Measurements from ENCODE around the gene CMSS1.

Gene CMSS1

DNA sequence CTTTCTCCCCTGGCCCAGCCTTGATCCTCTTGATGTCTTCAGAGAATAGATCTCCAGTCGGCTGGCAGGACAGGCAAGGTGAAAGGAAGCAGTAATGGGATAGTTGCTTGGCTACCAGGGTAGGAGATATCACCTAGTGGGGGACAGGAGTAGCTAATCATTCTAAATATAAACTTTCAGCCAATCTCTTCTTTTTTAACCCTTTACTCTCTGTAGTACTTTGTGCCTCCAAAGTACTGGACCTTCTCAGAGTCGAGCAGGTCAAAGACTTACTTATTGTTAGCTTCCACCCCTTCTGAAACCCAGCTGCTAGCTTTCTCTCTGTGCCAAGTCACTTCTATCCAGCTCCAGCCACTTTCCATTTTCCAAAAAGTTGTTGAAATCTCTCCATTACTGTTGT, 340.0 kb downstream of the CMSS1 start:
- no peaks in the 10 kb centered on the region for H3K27me3 ChIP-seq (ENCODE audit: control insufficient read depth, insufficient read depth, low read length)
- no peaks in the 10 kb centered on the region for H3K9me3 ChIP-seq (ENCODE audit: control insufficient read depth, insufficient read depth, low read length)
- no peak for DNase-seq (ENCODE audit: low read depth, low spot score)
- H3K36me3 ChIP-seq (ENCODE audit: control insufficient read depth, insufficient read depth, low read length): no peaks in the 10 kb centered on the region
- no CpG with 5 or more reads among the region's 2 CpGs for WGBS (ENCODE audit: insufficient coverage, insufficient read length)
- H3K27ac ChIP-seq (ENCODE audit: low read length): no peak overlapping the region
- no peak overlapping the region for H3K4me3 ChIP-seq (ENCODE audit: low read length)
- H3K4me1 ChIP-seq (ENCODE audit: control insufficient read depth, insufficient read depth, low read length): no peaks in the 10 kb centered on the region

GRCh38 chr3:100158918-100159330, 341.3 kb downstream of the CMSS1 start:
- H3K9me3 ChIP-seq (ENCODE audit: control insufficient read depth, insufficient read depth, low read length): no peaks in the 10 kb centered on the region
- no peaks in the 10 kb centered on the region for H3K4me1 ChIP-seq (ENCODE audit: control insufficient read depth, insufficient read depth, low read length)
- no peak for DNase-seq (ENCODE audit: low read depth, low spot score)
- H3K4me3 ChIP-seq (ENCODE audit: low read length): no peak overlapping the region
- H3K27me3 ChIP-seq (ENCODE audit: control insufficient read depth, insufficient read depth, low read length): no peaks in the 10 kb centered on the region
- no peaks in the 10 kb centered on the region for H3K36me3 ChIP-seq (ENCODE audit: control insufficient read depth, insufficient read depth, low read length)
- no peak overlapping the region for H3K27ac ChIP-seq (ENCODE audit: low read length)
- WGBS (ENCODE audit: insufficient coverage, insufficient read length): no CpG with 5 or more reads among the region's 2 CpGs

DNA sequence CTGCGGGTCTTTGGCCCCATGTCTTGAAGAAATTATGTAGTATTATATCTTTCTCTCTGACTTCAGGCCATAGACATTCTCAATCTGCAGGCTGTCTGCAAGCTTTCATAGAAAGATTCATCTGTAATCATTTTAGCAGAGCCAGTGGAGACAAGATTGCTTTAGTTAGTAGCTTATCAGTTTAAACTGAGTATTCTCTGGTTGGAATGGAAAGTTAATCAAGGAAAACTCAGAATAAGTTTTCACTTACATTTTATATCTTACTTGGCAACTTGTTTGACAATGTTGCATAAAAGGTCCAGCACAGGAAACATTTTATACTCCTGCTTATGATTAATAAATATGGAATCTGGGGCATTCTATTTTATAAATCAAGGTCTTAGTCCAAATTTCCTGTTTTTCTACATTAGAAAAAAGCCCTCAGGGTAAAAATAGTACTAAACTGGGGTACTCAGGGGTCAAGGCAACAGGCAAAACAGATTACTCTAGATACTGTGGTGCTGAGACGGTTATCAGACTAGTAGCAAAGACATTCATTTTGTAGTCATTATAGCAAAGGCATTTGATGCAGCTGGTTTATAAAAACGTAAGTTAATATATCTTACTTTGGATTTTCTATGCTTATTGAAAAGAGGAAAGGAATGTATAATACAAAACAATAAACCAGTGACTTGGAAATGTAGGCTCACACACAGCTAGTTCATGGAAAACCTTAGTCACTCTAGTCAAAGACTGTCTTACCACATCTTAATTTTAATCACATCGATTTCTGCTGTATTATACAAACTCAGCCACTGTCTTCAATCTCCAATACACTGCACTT, 341.9 kb downstream of the CMSS1 start:
- H3K27ac ChIP-seq (ENCODE audit: low read length): no peak overlapping the region
- no peak for DNase-seq (ENCODE audit: low read depth, low spot score)
- no peaks in the 10 kb centered on the region for H3K4me1 ChIP-seq (ENCODE audit: control insufficient read depth, insufficient read depth, low read length)
- no peaks in the 10 kb centered on the region for H3K9me3 ChIP-seq (ENCODE audit: control insufficient read depth, insufficient read depth, low read length)
- H3K4me3 ChIP-seq (ENCODE audit: low read length): no peak overlapping the region
- no peaks in the 10 kb centered on the region for H3K27me3 ChIP-seq (ENCODE audit: control insufficient read depth, insufficient read depth, low read length)
- H3K36me3 ChIP-seq (ENCODE audit: control insufficient read depth, insufficient read depth, low read length): no peaks in the 10 kb centered on the region
- WGBS (ENCODE audit: insufficient coverage, insufficient read length): 100% methylated on average over 1 of the region's 4 CpGs

DNA sequence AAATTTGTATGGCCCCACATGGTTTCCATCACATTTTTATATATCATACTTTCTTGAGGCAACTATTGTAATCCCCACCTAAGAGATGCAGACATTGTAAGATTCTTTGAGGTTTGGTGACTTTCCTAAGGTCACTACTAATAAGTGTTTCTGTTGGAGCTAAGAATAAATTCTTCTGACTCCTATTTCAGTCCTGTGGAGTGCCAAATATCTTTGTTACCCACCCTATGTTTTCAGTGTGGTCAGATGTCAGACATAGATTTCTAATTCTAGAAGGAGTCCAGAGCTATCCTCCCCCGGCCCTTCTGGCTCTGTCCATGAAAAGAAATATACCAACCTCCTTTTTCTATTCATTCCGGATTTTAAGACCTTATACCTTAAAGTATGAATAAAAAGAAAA, 342.9 kb downstream of the CMSS1 start:
- Histone ChIP-seq H3K4me3 (ENCODE audit: low read length) (no peak overlapping the region), H3K36me3 (ENCODE audit: control insufficient read depth, insufficient read depth, low read length) (no peaks in the 10 kb centered on the region), H3K9me3 (ENCODE audit: control insufficient read depth, insufficient read depth, low read length) (no peaks in the 10 kb centered on the region), H3K4me1 (ENCODE audit: control insufficient read depth, insufficient read depth, low read length) (no peaks in the 10 kb centered on the region), H3K27ac (ENCODE audit: low read length) (no peak overlapping the region), H3K27me3 (ENCODE audit: control insufficient read depth, insufficient read depth, low read length) (no peaks in the 10 kb centered on the region)
- WGBS (ENCODE audit: insufficient coverage, insufficient read length): no CpG with 5 or more reads among the region's 2 CpGs
- DNase-seq (ENCODE audit: low read depth, low spot score): no peak

DNA sequence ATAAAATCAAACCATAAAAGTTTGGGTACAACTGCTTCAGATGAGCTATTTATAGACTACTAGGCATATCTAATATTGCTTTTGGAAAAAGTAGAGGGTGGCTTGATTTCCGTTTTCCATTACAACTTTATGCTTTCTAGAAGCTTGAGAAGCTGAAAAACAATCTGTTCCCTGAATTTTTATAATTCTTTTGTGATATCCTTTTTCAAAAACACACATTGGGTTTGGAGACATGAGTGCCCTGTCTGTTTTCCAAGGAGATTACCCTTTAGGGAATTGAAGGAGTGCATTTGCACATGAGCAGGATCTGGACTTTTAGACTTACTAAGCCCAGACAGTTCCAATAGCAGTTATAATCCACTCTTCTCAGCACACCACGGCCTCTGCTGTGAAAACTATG, 346.1 kb downstream of the CMSS1 start:
- Histone ChIP-seq H3K36me3 (ENCODE audit: control insufficient read depth, insufficient read depth, low read length) (no peaks in the 10 kb centered on the region), H3K27ac (ENCODE audit: low read length) (no peak overlapping the region), H3K27me3 (ENCODE audit: control insufficient read depth, insufficient read depth, low read length) (no peaks in the 10 kb centered on the region), H3K4me1 (ENCODE audit: control insufficient read depth, insufficient read depth, low read length) (no peaks in the 10 kb centered on the region), H3K4me3 (ENCODE audit: low read length) (no peak overlapping the region), H3K9me3 (ENCODE audit: control insufficient read depth, insufficient read depth, low read length) (no peaks in the 10 kb centered on the region)
- WGBS (ENCODE audit: insufficient coverage, insufficient read length): no CpG with 5 or more reads among the region's 2 CpGs
- DNase-seq (ENCODE audit: low read depth, low spot score): no peak

GRCh38 chr3:100164743-100165142, 347.1 kb downstream of the CMSS1 start:
- Histone ChIP-seq H3K4me3 (ENCODE audit: low read length) (no peak overlapping the region), H3K4me1 (ENCODE audit: control insufficient read depth, insufficient read depth, low read length) (no peaks in the 10 kb centered on the region), H3K27ac (ENCODE audit: low read length) (no peak overlapping the region), H3K27me3 (ENCODE audit: control insufficient read depth, insufficient read depth, low read length) (no peaks in the 10 kb centered on the region), H3K9me3 (ENCODE audit: control insufficient read depth, insufficient read depth, low read length) (no peaks in the 10 kb centered on the region), H3K36me3 (ENCODE audit: control insufficient read depth, insufficient read depth, low read length) (no peaks in the 10 kb centered on the region)
- WGBS (ENCODE audit: insufficient coverage, insufficient read length): no CpG with 5 or more reads among the region's 3 CpGs
- DNase-seq (ENCODE audit: low read depth, low spot score): no peak

- no peaks in the 10 kb centered on the region for H3K9me3 ChIP-seq (ENCODE audit: control insufficient read depth, insufficient read depth, low read length)
- no peaks in the 10 kb centered on the region; the same call in 1 of the 2 replicates for H3K4me1 ChIP-seq (ENCODE audit: control insufficient read depth, insufficient read depth, low read length)
- no CpG with 5 or more reads among the region's 2 CpGs for WGBS (ENCODE audit: insufficient coverage, insufficient read length)
- DNase-seq (ENCODE audit: low read depth, low spot score): no peak
- H3K4me3 ChIP-seq (ENCODE audit: low read length): no peak overlapping the region
- H3K27ac ChIP-seq (ENCODE audit: low read length): no peak overlapping the region
- H3K36me3 ChIP-seq (ENCODE audit: control insufficient read depth, insufficient read depth, low read length): no peaks in the 10 kb centered on the region
- H3K27me3 ChIP-seq (ENCODE audit: control insufficient read depth, insufficient read depth, low read length): no peaks in the 10 kb centered on the region
Measured at GRCh38 chr3:100165926-100166550, 348.4 kb downstream of the CMSS1 start.

GRCh38 chr3:100169201-100169920, 351.7 kb downstream of the CMSS1 start:
- Histone ChIP-seq H3K27me3 (ENCODE audit: control insufficient read depth, insufficient read depth, low read length) (no peaks in the 10 kb centered on the region), H3K27ac (ENCODE audit: low read length) (no peak overlapping the region), H3K4me3 (ENCODE audit: low read length) (no peak overlapping the region), H3K9me3 (ENCODE audit: control insufficient read depth, insufficient read depth, low read length) (no peaks in the 10 kb centered on the region), H3K36me3 (ENCODE audit: control insufficient read depth, insufficient read depth, low read length) (no peaks in the 10 kb centered on the region), H3K4me1 (ENCODE audit: control insufficient read depth, insufficient read depth, low read length) (no peaks in the 10 kb centered on the region; the same call in 1 of the 2 replicates)
- no peak for DNase-seq (ENCODE audit: low read depth, low spot score)
- no CpG with 5 or more reads among the region's 4 CpGs for WGBS (ENCODE audit: insufficient coverage, insufficient read length)

GRCh38 chr3:100170486-100170885, 352.8 kb downstream of the CMSS1 start:
- no peak for DNase-seq (ENCODE audit: low read depth, low spot score)
- Histone ChIP-seq H3K4me1 (ENCODE audit: control insufficient read depth, insufficient read depth, low read length) (no peaks in the 10 kb centered on the region; the same call in 1 of the 2 replicates), H3K9me3 (ENCODE audit: control insufficient read depth, insufficient read depth, low read length) (no peaks in the 10 kb centered on the region), H3K27ac (ENCODE audit: low read length) (no peak overlapping the region), H3K4me3 (ENCODE audit: low read length) (no peak overlapping the region), H3K27me3 (ENCODE audit: control insufficient read depth, insufficient read depth, low read length) (no peaks in the 10 kb centered on the region), H3K36me3 (ENCODE audit: control insufficient read depth, insufficient read depth, low read length) (no peaks in the 10 kb centered on the region)
- WGBS (ENCODE audit: insufficient coverage, insufficient read length): no CpG with 5 or more reads among the region's 3 CpGs

DNA sequence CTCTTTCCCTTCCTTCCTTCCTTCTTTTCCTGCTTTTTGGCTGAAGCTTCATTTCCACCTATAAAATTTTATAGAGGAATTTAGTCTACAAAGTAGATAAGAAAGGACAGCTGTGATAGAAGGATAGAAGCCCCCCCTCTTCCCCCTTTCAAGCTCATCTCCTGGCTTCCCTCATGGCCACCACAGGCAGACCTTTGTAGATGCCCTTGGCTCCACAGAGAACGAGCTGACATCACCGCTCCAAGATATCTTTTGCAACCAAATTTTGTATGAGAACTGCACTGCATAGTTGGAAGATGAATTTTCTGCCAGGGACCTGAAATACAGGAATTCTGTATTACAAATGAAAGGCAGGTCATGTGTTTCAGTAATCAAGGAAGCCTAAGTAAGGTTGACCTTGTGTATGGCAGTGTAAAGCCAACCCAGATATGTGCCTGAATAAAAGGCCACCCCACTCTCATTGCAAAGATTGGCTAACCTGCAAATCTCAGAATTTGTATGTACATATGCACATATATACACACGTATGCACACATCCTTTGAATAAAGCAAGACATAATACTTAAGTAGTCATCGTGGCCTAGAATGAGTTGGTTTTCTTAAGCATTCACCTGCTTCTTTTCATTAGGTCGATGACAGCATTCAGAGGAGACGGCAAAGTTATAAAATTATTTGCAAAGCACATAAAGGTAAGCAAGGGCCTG, 353.7 kb downstream of the CMSS1 start:
- Histone ChIP-seq H3K9me3 (ENCODE audit: control insufficient read depth, insufficient read depth, low read length) (no peaks in the 10 kb centered on the region), H3K27me3 (ENCODE audit: control insufficient read depth, insufficient read depth, low read length) (no peaks in the 10 kb centered on the region), H3K4me3 (ENCODE audit: low read length) (no peak overlapping the region), H3K27ac (ENCODE audit: low read length) (no peak overlapping the region), H3K4me1 (ENCODE audit: control insufficient read depth, insufficient read depth, low read length) (no peaks in the 10 kb centered on the region; the same call in 1 of the 2 replicates), H3K36me3 (ENCODE audit: control insufficient read depth, insufficient read depth, low read length) (no peaks in the 10 kb centered on the region)
- no CpG with 5 or more reads among the region's 6 CpGs for WGBS (ENCODE audit: insufficient coverage, insufficient read length)
- no peak for DNase-seq (ENCODE audit: low read depth, low spot score)

All from iPS DF 6.9 (cell line).